Fibroblast of the aortic adventitia (primary cell): ENCODE data around the gene AP2A2. TPM values are rescaled to one million over a fixed set of nuclear protein-coding genes. Genes with fewer than 3 reads are reported as not detected.

Experiments used
- DNase-seq: peaks from one replicate; pipeline ENCODE4 v3.0.0-alpha.2; 2010; ENCODE audit warnings: low read depth
- H3K4me3 ChIP-seq: 2 replicates; pipeline ENCODE4 v1.5.1; 2011; ENCODE audit warnings: low read depth, mild to moderate bottlenecking, control low read depth, low read length, moderate library complexity
- total RNA-seq: library from RNA; depleted of rRNA; stranded (reverse); fragments of >200 nt; gene quantifications from 2 replicates; pipeline ENCODE4 v1.2.3, GENCODE V29; 2012; ENCODE audit warnings: low replicate concordance
- TF ChIP-seq, protein P1 (sequence below): IDR thresholded peaks from 2 replicates; pipeline ENCODE4 v1.5.1; 2011; ENCODE audit warnings: mild to moderate bottlenecking, low read length, control low read depth, inconsistent platforms; ENCODE audit not compliant: insufficient read depth

Gene AP2A2
- 65.4 and 72.9 TPM in 2 replicates for total RNA-seq

GRCh38 chr11:925496-926301, at the start of gene AP2A2:
TSS of gene AP2A2 (plus strand) at chr11:925870. CDS start at chr11:926022, 152 bp downstream.
- H3K4me3 ChIP-seq, result peak within 1 kb of the TSS; percentile 87
- TF ChIP-seq, protein P1, sequence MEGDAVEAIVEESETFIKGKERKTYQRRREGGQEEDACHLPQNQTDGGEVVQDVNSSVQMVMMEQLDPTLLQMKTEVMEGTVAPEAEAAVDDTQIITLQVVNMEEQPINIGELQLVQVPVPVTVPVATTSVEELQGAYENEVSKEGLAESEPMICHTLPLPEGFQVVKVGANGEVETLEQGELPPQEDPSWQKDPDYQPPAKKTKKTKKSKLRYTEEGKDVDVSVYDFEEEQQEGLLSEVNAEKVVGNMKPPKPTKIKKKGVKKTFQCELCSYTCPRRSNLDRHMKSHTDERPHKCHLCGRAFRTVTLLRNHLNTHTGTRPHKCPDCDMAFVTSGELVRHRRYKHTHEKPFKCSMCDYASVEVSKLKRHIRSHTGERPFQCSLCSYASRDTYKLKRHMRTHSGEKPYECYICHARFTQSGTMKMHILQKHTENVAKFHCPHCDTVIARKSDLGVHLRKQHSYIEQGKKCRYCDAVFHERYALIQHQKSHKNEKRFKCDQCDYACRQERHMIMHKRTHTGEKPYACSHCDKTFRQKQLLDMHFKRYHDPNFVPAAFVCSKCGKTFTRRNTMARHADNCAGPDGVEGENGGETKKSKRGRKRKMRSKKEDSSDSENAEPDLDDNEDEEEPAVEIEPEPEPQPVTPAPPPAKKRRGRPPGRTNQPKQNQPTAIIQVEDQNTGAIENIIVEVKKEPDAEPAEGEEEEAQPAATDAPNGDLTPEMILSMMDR, result peak; percentile 58
- peak; percentile 81 for DNase-seq

DNA sequence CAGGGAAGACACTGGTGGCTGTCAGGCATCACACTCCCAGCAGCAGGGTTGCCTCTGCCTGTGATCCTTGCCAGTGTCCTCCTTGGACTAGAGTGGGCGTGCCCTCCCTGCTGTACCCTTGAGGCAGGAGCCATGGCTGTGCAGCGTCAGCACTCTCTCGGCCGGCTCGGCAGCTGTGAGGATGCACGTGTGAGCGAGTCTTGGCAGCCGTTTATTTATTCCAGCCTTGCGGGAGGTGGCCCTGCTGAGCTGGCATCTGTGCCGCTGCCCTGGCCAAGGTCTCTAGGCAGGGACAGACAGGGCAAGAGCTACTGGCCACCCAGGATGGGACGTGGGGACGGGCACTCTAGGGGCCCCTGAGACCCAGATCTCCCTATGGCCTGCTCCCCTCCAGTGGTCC, 49.1 kb upstream of the AP2A2 start:
- DNase-seq, result no peak
- H3K4me3 ChIP-seq, result no peak overlapping the region
- TF ChIP-seq, protein P1, result no peak

DNA sequence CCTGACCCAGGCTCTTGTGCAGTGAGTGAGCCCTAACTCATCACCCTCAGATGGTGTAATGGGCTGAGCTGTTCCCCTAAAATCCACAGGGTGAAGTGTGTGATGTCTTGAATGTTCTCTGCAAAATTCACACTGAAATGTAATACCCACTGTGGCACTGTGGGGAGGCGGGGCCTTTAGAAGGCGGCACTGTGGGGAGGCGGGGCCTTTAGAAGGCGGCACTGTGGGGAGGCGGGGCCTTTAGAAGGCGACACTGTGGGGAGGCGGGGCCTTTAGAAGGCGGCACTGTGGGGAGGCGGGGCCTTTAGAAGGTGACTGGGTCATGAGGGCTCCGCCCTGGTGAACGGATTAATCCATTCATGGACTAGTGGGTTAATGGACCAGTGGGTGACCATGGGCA, 48.1 kb upstream of the AP2A2 start:
- no peak for DNase-seq
- H3K4me3 ChIP-seq, result no peak overlapping the region
- TF ChIP-seq, protein P1, result no peak

GRCh38 chr11:880447-880846, 45.2 kb upstream of the AP2A2 start:
- DNase-seq, result no peak
- TF ChIP-seq, protein P1, result no peak
- no peak overlapping the region for H3K4me3 ChIP-seq

DNA sequence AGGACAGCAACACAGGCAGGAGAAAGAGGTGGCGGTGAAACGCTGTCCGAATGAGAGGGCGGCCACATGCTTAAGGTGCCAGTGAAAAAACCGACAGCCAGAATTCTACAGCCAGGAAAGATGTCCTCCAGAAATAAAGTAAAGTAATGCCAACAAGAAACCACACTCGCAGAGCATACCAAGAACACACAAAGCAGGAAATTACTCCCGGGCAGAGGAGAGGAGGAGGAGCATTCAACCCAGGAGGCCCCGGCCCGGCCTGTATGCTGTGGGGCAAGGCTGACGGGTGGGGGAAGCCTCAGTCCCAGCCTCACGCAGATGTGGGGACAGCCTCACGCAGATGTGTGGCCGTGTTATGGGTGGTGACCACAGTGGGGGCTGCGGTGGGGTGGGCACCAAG, 43.1 kb upstream of the AP2A2 start:
- no peak for DNase-seq
- H3K4me3 ChIP-seq, result no peak overlapping the region
- TF ChIP-seq, protein P1, result no peak

GRCh38 chr11:883527-883926, 42.1 kb upstream of the AP2A2 start:
- H3K4me3 ChIP-seq, result no peak overlapping the region
- TF ChIP-seq, protein P1, result no peak
- no peak for DNase-seq
